Left renal cortex interstitium (tissue), 4 donors: Measurements from ENCODE around the gene PREP. TPM values are rescaled to one million over a fixed set of nuclear protein-coding genes. Genes with fewer than 3 reads are reported as not detected.
"Not testable (repeated sequence)": the region's sequence is repeated elsewhere in the genome, so short reads cannot be mapped to it uniquely, and the experiment has no call there.

ENCODE experiments used
- DNase-seq, 4 donors: peaks; one replicate each; pipeline ENCODE4 v3.0.0-alpha.2; 2013; ENCODE audit warnings: low read depth in 4 of 4, low spot score in 2 of 4, missing footprints in 1 of 4
- polyA plus RNA-seq, 4 donors: library from polyadenylated mRNA; unstranded; fragments of 120-200 nt; gene quantifications; one replicate each; pipeline ENCODE4 v1.2.1, GENCODE V29; 2013; ENCODE audit not compliant: insufficient read length in 4 of 4

PREP gene
- polyA plus RNA-seq, 4 donors: 31.6 to 35.5 (median 32.1) TPM

DNA sequence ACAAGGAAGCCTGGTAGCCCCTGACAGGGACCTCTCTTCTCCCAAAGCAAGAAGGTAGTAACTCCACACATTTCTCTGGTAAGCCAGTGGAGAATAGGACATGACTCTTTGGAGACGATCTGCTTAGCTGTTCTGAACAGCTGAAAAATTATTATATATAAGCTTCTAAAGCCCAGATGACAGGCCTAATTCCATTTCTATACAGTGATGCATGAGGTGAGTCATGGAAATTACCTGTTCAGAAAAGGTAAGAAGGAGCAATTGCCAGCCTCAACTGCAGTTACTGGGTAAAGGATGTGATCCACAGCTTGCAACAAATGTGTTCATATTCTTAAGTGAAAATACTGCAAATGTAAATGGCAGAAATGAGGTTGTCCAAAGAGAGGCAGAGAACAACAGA, 54.0 kb downstream of the PREP start:
- DNase-seq: no peak

DNA sequence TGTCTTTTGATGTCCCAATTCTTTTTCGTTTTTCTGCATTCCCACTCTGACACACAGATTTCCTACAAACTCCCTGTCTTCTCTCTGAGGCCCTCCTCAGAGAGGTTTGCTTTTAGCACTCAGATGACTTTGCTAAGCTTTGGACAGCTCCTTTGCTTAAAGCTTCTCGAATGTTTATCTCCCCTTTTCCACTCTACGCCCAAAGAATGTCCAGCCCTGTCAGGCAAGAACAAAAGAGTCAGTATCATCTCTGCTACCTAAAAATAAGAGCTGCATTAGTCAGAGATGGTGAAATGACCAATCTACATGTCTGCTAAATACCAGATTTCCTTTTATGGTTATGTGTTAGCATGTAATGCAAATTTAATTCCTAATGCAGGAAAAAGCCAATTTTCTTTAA, 56.8 kb downstream of the PREP start:
- DNase-seq: no peak

DNA sequence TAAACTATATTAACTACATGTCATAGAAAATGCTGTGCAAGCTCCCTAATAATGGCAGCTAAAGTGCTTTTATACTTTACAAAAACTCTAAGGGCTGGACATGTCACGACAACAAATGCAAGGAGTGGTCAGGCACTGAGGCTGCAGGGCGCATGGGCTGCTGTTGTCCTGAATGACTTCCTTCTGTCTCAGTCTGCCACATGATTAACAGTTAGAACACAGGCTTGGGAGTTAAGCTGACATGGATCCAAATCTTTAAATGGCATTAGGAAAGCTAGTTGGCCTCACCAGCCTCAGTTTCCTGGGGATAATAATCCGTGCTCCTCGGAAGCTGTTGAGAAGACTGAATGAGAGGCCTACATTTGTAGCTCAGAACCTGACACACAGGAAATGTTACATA, 57.4 kb downstream of the PREP start:
- no peak for DNase-seq

- DNase-seq: no peak
Observed at GRCh38 chr6:105344881-105345370, 58.0 kb downstream of the PREP start.

GRCh38 chr6:105338350-105338983, 64.4 kb downstream of the PREP start:
- not testable (repeated sequence) for DNase-seq

- DNase-seq: no peak
Observed at GRCh38 chr6:105336986-105337385, 65.9 kb downstream of the PREP start.

DNA sequence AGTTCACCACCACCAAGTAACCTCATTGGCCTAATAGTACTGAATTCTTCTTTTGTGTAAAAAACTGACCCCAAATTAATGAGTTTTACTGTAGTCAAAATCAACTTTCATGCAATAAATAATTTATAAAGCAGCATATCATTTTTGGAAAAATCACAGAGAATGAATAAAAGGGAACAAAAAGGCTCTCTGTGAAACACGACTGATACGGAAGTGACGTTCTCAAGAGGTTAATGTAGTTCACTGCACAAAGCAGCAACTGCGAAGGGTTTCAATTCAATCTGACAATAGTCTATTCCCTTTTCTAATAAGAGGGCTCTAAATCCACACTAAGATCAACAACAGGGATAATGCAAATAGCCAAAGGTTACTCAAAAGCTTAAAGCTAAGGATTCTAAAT, 70.3 kb downstream of the PREP start:
- no peak for DNase-seq

DNA sequence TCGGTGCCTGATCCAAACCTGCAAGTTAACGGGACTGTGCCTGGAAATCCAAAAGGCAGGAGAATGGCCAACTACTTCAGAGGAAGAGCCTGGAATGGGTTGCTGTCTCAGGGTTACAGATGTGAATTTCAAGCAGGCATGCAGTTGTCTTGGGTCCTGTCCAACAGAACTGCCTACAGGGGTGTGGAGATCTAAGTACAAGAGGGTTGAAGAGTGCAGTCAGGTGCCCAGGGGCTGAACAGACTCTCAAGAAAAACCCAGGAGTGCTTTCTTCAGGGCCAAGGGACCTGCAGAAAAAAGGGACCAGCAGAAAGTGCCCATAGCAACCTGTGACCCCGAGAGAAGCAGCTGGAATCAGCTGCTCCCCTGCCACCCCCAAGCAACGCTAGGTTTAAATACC, 71.0 kb downstream of the PREP start:
- DNase-seq: no peak

GRCh38 chr6:105330913-105331312, 72.0 kb downstream of the PREP start:
- DNase-seq: no peak

GRCh38 chr6:105330364-105330763, 72.5 kb downstream of the PREP start:
- no peak for DNase-seq

DNA sequence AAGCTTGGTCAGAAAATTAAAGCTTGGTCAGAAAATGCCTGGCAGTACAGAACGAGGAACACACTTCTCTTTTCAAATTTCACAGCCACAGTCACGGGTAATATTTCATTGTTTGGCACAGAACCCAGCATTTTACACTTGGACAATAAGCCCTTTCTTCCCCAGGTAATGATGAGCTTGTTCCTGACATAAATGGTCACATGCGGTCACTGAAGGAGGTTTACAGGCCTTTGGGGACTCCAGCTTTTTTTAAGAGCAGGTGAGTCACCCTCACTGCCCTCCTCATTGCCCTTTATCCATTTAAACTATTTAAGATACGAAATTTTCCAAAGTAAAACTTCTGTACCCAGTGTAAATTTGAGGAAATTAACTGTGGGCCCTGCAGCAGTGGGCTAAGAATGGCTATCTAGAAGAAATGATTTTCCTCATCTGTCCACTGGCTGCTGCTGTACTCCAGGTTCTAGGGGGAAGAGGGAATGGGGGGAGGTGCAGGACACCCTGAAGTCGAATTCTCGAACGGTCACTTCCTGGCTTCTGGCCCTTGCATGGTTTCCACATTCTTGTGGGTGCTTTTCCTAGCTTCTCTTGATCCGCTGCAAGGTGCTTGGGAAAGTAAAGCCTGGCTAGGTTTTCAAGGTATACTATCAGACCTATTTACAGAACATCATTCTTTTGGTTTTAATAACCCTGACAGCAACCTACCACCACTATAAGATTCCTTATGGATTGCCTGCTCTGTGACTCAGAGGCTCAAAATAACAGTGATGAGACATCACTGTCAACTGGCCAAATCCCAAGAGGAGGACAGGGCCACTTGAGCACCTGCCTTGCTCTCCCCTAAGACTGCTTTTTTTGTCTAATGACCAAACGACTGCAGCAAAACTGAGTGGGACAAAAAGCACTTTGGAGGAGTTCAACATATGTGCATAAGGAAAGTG, 75.8 kb downstream of the PREP start:
- DNase-seq: no peak

- DNase-seq: no peak
Observed at GRCh38 chr6:105326216-105326615, 76.7 kb downstream of the PREP start.

GRCh38 chr6:105324386-105324950, 78.4 kb downstream of the PREP start:
- DNase-seq: no peak

GRCh38 chr6:105322499-105323225, 80.2 kb downstream of the PREP start:
- no peak for DNase-seq

GRCh38 chr6:105321728-105322127, 81.2 kb downstream of the PREP start:
- no peak for DNase-seq

DNA sequence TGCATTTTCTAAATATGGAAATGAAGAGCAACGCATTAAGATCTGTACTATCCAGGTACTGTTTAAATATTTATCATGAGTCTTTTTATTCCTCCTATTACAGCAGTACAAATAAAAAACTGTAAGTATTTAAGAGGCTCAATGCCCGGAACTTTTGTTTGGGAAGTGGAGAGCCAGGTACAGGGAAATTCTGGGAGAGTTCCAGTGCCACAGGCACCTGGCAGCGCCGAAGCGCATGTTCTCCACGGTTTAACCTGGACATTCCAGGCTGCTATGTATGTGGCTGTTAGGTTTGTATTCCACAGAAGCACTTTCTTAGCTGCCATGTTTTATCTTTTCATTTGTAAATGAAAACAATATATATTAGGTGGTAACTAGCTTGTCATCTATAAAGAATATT, 81.7 kb downstream of the PREP start:
- DNase-seq: no peak

DNA sequence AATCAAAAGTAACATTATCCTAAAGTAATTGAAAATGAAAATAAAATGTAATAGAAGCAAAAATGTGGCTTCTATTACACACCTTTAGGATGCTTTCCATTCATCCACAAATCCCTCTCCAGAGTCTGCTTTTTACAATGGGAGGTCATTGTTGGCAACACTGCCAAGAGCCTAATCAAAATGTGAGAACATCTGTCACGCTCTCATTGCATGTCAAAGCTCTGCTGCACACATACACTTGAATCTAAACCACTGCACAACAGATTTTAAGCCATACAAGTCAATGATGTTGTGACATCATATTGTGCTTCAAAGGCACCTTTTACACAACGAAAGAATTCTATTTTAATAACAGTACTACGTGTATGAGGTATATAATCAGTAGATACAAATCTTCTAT, 82.1 kb downstream of the PREP start:
- no peak for DNase-seq

DNA sequence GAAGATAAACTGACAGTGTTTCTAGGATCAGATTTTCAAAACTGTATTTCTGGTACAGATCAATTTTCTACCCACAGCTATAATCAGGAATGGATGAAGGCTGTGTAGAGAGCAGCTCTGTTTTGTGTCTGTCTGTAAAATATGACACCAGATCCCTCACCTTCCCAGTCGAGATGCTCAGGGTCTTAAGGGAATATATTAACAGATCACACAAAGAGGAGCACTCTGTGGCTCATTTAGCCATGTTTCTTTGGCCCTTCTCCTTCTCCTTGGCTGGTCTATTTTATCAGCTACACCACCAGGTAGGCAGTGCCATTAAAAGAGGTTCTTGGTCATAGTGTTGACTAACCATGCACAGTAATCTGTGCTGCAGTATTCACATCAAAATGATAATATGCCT, 82.6 kb downstream of the PREP start:
- DNase-seq: no peak

DNA sequence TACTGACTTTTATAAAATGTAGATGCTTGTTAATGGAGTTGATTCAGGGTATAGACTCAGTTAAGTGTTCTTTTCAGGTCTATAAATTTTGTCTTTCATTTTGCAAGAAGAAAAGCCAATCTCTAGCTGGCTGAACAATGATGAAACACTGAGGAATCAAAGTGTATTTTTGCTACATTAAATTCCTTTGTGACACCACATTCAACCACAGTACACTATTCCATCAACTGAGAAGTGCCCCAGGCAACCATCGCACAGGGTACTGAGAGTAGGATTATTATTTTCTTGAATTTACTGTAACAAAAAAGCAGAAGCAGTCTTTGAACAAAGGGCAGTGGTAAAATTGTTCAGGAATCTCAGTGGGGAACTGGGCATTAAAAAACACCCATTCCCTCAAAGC, 83.6 kb downstream of the PREP start:
- no peak for DNase-seq

- DNase-seq: no peak
Observed at GRCh38 chr6:105318660-105319059, 84.2 kb downstream of the PREP start.
